ACHN (cell line): ENCODE data around the gene MB.
"Not testable (repeated sequence)": the region's sequence is repeated elsewhere in the genome, so short reads cannot be mapped to it uniquely, and the experiment has no call there.

Source experiments
- DNase-seq: peaks from one replicate; pipeline ENCODE4 v3.0.0-alpha.2; 2015
- in situ Hi-C: cut with HindIII; loops from 2 replicates; pipeline ENCODE4 v1.10.0; 2017; ENCODE audit warnings: low sequenced_read_pairs, low pct_ligation_motif_present, low pct_unique_long_range_greater_than_20kb

Gene MB

DNA sequence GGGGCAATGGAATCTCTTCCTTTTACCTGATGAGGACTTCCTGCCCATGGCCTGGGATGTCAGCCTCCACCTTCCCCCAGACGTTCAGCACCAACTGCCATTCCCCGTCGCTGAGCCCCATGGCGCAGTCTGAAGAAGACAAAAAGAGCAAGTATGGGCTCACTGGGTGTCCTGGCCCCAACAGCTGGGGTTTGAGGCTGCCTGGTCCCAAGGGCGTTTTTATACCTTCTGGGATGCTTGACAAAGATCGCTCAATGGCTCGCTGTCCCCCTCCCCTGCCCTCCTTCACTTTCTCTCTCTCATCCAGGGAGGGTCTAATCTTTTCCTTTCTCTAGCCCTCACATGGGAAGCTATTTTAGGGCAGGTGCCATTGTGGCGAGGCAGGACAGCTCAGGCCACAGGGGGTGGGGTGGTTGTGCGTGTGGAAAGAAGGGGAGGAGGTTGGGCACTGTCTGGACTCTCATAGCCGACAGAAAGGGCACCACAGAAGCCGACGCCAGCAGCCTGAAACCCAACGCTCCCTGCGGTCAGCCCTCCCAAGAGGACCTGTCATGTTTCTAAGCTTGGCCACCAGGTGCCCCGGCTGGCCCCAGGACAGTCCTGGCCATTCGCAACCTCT, at the start of gene MB:
MB (minus strand) TSS at position 193 of the 619 bp plus-strand sequence; CDS start at position 121, 72 bp downstream.
- in situ Hi-C loops, result no loop called here
- DNase-seq, result no peak

DNA sequence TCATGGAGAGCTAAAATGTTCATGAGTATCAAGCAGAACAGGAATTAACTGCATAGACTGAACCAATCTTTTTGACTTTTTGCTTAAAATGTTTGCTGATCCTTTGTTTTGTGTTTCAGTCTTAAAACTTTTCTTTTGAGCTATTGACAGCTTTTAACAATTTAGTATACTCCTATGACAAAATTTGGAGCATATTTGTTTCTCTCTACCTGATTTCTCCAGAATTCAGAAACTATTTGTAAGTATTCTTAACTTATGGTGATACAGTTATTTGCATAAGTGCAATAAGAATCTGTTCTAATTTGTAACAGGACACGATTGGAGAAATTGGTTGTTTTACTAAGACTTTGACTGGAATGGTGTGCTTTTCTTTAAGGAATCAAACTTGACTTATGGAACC, 49.6 kb upstream of the MB start:
- in situ Hi-C loops, result not testable (repeated sequence)

DNA sequence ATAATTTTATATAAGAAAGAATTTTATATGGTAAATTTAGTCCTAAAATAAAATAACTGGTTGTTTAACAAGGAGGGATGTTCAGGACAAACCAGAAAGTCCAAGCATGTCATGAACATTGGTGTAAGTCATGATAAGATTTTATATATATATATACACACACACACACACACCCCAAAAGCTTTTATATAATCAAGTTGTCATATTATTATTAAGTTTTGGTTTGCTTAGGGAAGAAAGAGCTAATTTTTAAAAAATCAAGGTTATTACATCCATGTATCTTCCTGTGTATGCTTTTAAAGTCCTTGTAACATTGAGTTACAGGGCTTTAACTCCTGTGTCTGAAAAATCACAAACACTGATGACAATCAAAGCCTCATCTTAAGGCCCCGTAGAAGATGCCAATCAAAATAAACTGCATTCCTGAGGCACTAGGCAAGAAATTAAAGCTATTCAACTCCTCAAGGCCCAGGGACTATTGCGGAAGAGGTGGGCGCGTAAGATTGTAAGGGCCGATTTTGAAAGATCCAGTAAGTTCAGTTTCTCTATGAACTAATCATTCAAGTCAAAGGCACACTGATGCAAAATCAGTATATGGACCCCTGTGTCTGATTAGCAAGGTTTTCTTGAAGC, 47.9 kb upstream of the MB start:
- in situ Hi-C loops, result no loop called here
- peak; percentile 5 for DNase-seq

More for the DNA sequence above, 49.6 kb upstream of the MB start:
- DNase-seq, result not testable (repeated sequence)

GRCh38 chr22:35663371-35663770, 46.2 kb upstream of the MB start:
- DNase-seq, result no peak
- in situ Hi-C loops, result no loop called here

DNA sequence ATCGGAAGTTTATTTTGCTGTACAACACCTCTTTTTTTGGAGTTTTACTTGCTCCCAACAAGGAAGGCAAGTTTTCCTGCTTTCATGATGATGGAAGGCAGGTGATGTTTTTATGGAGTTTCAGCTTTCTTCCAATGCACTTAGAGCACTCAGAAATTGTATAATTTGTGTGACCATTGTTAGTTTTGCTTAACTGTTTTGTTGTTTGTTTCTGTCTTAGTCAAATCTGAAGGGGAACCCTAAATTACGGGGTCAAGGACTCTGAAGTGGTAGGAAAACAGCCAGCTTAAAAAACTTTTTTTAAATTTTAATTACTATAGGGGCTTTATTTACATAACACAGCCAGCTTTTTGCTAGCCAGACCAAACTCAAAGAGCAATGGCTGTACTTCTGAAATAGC, 45.8 kb upstream of the MB start:
- DNase-seq, result no peak
- in situ Hi-C loops, result no loop called here

DNA sequence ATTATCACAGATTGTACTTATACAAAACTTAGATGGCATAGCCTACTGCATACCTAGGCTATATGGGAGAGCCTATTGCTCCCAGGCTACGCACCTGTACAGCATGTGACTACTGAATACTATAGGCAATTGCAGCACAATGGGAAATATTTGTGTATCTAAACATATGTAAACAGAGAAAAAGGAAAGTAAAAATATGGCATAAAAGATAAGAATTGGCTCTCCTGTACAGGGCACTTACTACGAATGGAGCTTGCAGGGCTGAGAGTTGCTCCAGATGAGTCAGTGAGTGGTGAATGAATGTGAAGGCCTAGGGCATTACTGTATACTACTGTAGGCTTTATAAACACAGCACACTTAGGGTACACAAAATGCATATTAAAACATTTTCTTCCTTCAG, 44.3 kb upstream of the MB start:
- in situ Hi-C loops, result no loop called here
- DNase-seq, result no peak

- in situ Hi-C loops, result no loop called here
- no peak for DNase-seq
Observed at GRCh38 chr22:35660291-35661127, 43.4 kb upstream of the MB start.

GRCh38 chr22:35657571-35658312, 40.6 kb upstream of the MB start:
- no peak for DNase-seq
- in situ Hi-C loops, result no loop called here

DNA sequence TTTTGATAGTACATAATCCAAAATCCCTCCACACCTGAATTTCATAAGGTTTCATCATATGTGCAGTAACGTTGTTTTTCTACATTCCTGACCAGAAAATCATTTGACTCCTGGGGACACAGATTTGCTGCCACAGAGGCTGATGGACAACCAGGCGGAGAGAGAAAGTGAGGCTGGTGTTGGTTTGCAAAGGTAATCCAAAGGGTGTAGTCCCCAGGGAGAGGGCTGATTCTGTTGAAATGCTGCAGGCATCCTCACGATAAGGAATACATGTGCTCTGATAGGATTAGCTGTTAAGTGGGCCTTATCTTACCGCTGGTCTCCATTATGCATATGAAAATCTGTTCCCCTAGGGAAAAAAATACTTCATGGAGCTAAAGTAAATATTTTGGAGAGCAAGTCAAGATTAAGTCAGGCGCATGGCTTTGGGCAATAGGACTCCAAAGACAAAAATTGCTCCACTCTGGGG, 39.2 kb upstream of the MB start:
- in situ Hi-C loops, result no loop called here
- no peak for DNase-seq

- in situ Hi-C loops, result no loop called here
- DNase-seq, result no peak
Observed at GRCh38 chr22:35653824-35654223, 36.7 kb upstream of the MB start.

DNA sequence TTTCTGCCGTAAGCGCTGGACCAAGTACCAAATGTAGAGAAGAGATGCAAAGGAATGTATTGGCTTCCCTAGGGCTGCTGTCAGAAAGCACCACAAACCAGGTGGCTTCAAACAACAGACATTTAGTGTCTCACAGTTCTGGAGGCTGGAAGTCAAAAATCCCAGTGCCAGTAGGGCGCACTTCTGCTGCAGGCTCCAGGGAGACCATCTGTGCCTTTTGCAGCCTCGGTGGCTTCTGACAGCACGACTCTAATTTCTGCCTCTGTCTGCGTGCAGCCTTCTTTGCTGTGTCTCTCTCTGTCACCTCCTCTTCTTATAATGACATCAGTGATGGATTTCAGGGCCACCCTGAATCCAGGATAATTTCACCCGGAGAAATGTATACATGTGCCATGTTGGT, 34.0 kb upstream of the MB start:
- in situ Hi-C loops, result no loop called here
- no peak for DNase-seq

DNA sequence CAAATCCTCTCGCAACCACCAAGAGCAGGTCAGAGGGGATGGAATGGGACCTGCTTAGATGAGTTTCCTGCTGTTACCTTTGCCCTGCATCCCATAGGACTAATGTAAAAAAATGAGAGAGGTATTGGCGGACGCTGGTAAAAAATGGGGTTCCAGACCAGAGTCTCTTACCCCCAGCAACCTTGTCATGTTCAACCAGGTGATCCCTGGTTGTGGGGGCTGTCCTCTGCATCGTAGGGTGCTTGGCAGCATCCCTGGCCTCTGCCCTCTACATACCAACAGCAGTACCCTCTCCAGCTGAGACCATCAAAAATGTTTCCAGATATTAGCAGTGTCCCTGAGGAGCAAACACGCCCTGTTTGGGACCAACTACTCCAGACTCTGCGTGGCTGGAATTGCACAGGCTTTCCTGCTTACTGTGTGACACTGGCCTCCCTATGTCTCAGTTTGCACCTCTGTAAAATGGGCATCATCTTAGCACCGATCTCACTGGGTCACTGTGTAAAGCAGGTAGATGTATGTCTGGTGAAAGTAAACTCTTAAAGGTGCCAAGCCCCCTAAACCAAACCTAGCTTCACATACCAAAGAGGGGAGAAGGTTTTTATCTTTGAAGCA, 32.6 kb upstream of the MB start:
- DNase-seq, result no peak
- in situ Hi-C loops, result no loop called here

- DNase-seq, result no peak
- in situ Hi-C loops, result no loop called here
Observed at GRCh38 chr22:35649026-35649553, 32.0 kb upstream of the MB start.

DNA sequence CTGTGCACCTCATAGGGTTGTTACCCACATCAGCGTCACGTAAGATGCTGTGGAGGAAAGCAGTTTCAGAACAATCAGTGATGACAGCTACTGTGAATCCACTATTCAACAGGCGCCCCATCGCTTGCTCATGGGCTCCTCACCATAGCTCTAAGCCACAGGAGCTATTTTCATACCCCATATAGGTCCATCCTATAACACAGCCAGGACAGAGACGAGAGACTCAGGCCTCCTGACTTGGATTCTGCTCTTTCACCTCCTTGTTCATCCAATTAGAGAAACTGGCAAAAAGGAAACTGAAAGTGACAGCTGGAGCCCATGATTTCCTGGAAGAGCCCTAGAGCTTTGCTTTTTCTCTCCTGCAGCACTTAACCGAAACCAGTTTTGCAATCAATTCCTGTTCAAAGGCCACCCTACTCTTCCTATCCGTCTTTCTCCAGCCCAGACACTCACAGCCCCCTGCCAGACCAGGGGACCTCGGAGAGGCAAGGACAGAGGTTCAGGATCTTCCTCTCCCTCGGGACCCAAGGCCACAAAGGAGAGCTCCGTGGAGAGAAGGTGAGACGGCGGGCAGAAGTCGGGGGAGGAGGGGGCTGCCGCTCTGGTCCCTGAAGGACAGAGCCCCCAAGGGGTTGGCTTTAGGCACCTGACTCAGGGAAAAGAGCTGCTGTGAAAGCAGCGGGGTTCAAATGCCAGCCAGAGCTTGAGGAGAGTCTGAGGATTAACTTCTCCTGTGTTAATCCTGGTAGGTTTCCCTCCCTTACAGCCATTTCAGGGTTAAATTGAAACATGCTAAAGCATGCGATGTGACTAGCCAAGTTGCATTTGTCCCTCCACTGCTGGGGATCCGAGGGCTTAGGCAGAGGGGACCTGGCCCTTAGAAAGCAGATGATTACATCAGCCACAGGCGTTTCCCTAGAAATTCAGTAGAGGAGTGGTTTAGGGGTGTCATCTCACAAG, 31.2 kb upstream of the MB start, which contains the start of gene APOL6:
APOL6 (plus strand) TSS at position 381 of the 960 bp plus-strand sequence. CDS start 7,980 bp downstream, outside the sequence.
- peak; percentile 76 for DNase-seq
- in situ Hi-C loops, result no loop called here

DNA sequence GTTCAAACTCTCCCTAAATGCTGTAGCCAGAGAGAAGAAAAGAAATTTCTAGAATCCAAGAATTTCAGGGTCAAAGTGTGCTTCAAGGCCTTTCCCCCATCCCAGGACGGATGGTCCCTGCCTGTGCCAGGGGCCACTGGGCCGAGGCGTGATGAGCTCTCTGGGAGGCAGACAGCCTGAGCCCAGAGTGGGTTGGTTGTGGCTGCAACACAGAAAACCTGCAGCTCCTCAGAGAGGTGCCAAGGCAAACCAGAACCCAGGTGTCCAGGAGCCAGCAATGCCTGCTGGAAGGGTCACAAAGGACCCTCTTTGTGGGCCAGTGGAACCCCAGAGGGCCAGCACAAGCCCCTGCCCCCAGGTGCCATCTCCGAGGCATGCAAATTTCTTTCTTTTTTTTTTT, 28.5 kb upstream of the MB start:
- no peak for DNase-seq
- in situ Hi-C loops, result no loop called here

- no peak for DNase-seq
- in situ Hi-C loops, result no loop called here
Observed at GRCh38 chr22:35643991-35644390, 26.9 kb upstream of the MB start.

GRCh38 chr22:35642305-35642741, 25.2 kb upstream of the MB start:
- in situ Hi-C loops, result no loop called here
- no peak for DNase-seq
